ENCODE results near the gene ATP7B.

DNA sequence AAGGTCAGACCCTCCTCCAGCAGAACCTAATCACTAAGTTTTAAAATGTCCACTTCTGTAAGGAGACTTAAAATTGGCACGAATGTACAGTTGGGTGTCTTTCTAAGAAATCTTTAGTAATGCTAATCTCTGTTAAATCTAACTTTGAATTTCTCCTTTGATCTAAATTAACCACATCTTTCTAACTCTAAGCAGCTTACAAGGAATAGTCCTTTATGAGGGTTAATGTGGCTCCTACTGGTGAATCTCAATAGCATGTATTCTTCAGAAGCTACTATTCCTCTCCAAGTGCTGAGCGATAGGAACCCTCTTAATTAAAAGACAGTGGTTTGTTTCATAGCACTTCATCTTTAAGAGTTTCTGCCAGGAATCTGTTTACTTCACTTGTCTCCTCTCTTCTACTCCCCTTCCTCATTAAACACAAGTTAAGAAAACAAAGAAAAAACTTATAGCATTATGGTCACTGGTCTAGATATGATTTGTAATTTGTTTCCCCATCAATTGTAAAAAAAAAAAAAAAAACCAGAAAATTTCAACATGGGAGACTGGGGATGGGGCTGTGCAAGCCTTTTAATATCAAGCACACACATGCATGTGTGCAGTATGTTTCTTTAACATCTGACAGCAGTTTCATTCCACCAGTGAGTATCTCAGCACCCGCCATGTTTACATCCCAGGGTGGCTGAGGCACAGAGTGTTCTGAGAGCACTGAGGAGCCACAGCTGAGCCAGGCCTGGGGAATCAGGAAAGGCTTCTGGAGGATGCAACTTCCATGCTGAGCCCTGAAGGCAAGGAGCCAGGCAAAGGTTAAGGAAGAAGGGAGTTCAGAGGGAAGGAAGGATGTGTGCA, 57.7 kb downstream of the ATP7B start:
- TF ChIP-seq CTCF (conservative IDR thresholded peaks at IDR 0.05; ENCODE audit: low read length) (no peak), EZH2phosphoT487 (IDR thresholded peaks at IDR 0.05; ENCODE audit: borderline replicate concordance, low read depth, low read length) (no peak)
